Endodermal cell (in vitro differentiated cells): ENCODE measurements around the gene KCNMA1. TPM values are rescaled to one million over a fixed set of nuclear protein-coding genes. Genes with fewer than 3 reads are reported as not detected.

Experiments
- DNase-seq: peaks from one replicate; pipeline ENCODE4 v3.0.0-alpha.2; 2017
- H3K27ac ChIP-seq: 2 replicates; pipeline ENCODE4 v1.5.1; 2013; ENCODE audit warnings: mild to moderate bottlenecking, low read depth, low read length, moderate library complexity
- H3K27me3 ChIP-seq: 2 replicates; pipeline ENCODE4 v1.6.1; 2013; ENCODE audit warnings: mild to moderate bottlenecking, low read length, moderate library complexity; ENCODE audit not compliant: insufficient read depth, control insufficient read depth, poor library complexity, severe bottlenecking
- H3K36me3 ChIP-seq: 2 replicates; pipeline ENCODE4 v1.7.0; 2013; ENCODE audit warnings: mild to moderate bottlenecking, low read length, moderate library complexity; ENCODE audit not compliant: control insufficient read depth, insufficient read depth
- H3K4me1 ChIP-seq: one replicate; pipeline ENCODE4 v1.7.0; 2013; ENCODE audit warnings: low read length; ENCODE audit not compliant: control insufficient read depth, insufficient read depth
- H3K4me3 ChIP-seq: 2 replicates; pipeline ENCODE4 v1.5.1; 2013; ENCODE audit warnings: mild to moderate bottlenecking, low read length, moderate library complexity
- H3K9ac ChIP-seq: 2 replicates; pipeline ENCODE4 v1.6.1; 2013; ENCODE audit warnings: mild to moderate bottlenecking, low read length, moderate library complexity; ENCODE audit not compliant: poor library complexity, severe bottlenecking; ENCODE audit errors: extremely low read depth
- H3K9me3 ChIP-seq: 2 replicates; pipeline ENCODE4 v1.6.1; 2013; ENCODE audit warnings: mild to moderate bottlenecking, low read length, moderate library complexity; ENCODE audit not compliant: control insufficient read depth
- H3K27ac Mint-ChIP-seq: 2 replicates; pipeline ENCODE4 v1.8.0; 2020; ENCODE audit warnings: mixed read lengths
- H3K27me3 Mint-ChIP-seq: 2 replicates; pipeline ENCODE4 v1.8.0; 2021; ENCODE audit warnings: mild to moderate bottlenecking, mixed read lengths; ENCODE audit not compliant: insufficient read depth
- H3K36me3 Mint-ChIP-seq: 2 replicates; pipeline ENCODE4 v1.8.0; 2020; ENCODE audit warnings: low read depth, mixed read lengths
- H3K4me1 Mint-ChIP-seq: 2 replicates; pipeline ENCODE4 v1.8.0; 2020; ENCODE audit warnings: mixed read lengths
- H3K4me3 Mint-ChIP-seq: 2 replicates; pipeline ENCODE4 v1.8.0; 2020; ENCODE audit warnings: mild to moderate bottlenecking, moderate library complexity, mixed read lengths
- H3K9me3 Mint-ChIP-seq: 2 replicates; pipeline ENCODE4 v1.8.0; 2020; ENCODE audit warnings: mild to moderate bottlenecking, mixed read lengths
- CTCF ChIP-seq: fragments of 200-600 bp; sonication (generic); conservative IDR thresholded peaks from 2 replicates; pipeline ENCODE4 v1.5.0; 2021; ENCODE audit warnings: antibody characterized with exemption, mild to moderate bottlenecking
- WGBS, 2 experiments: methylation state at CpG; one replicate each; pipeline versions ENCODE4 v1.1.5 to v1.1.7; 2013; ENCODE audit warnings: missing lambda C conversion rate in 2 of 2, mixed read lengths in 1 of 2; ENCODE audit not compliant: insufficient coverage in 1 of 2, insufficient read length in 1 of 2; 5-methylcytosine and 5-hydroxymethylcytosine counted together
- total RNA-seq, 2 donors: library from RNA; stranded (reverse); fragmentation: NEBNext Ultra II Directional in 1 of 2; extraction: Animal tissue kit (Norgen Biotek cat#: 25700) in 1 of 2; gene quantifications; 2 replicates in 1 of 2; 3 replicates in 1 of 2; pipeline ENCODE4 v1.2.1, GENCODE V29; 2021

Gene KCNMA1
- total RNA-seq, 2 donors from 2014 or later: 0.55 to 1.3 TPM

GRCh38 chr10:76910184-76910962, 727.2 kb downstream of the KCNMA1 start:
- Mint-ChIP-seq H3K27ac (no peak overlapping the region), H3K9me3 (no peaks in the 10 kb centered on the region), H3K4me3 (no peak overlapping the region), H3K4me1 (no peaks in the 10 kb centered on the region), H3K36me3 (no peaks in the 10 kb centered on the region), H3K27me3 (no peaks in the 10 kb centered on the region)
- Histone ChIP-seq H3K4me1 (no peaks in the 10 kb centered on the region), H3K27ac (no peak overlapping the region), H3K36me3 (no peaks in the 10 kb centered on the region), H3K9ac (no peak overlapping the region), H3K9me3 (no peaks in the 10 kb centered on the region), H3K4me3 (no peak overlapping the region), H3K27me3 (no peaks in the 10 kb centered on the region)
- no peak for TF ChIP-seq CTCF
- 87 to 89% methylated on average over 4 to 8 of the region's 8 CpGs for WGBS, 2 experiments
- no peak for DNase-seq

- Mint-ChIP-seq H3K9me3 (no peaks in the 10 kb centered on the region), H3K4me3 (no peak overlapping the region), H3K27ac (no peak overlapping the region), H3K36me3 (no peaks in the 10 kb centered on the region), H3K27me3 (no peaks in the 10 kb centered on the region), H3K4me1 (peaks cover 1% of the 10 kb centered on the region)
- DNase-seq: no peak
- H3K9me3 ChIP-seq: no peaks in the 10 kb centered on the region
- 85 to 100% methylated on average over 2 of the region's 2 CpGs for WGBS, 2 experiments
- no peak overlapping the region for H3K4me3 ChIP-seq
- no peaks in the 10 kb centered on the region for H3K27me3 ChIP-seq
- no peak overlapping the region for H3K9ac ChIP-seq
- H3K36me3 ChIP-seq: no peaks in the 10 kb centered on the region
- no peaks in the 10 kb centered on the region for H3K4me1 ChIP-seq
- TF ChIP-seq CTCF: no peak
- no peak overlapping the region for H3K27ac ChIP-seq
Observed at GRCh38 chr10:76906256-76906655, 731.4 kb downstream of the KCNMA1 start.

GRCh38 chr10:76905251-76905650, 732.4 kb downstream of the KCNMA1 start:
- Mint-ChIP-seq H3K9me3 (no peaks in the 10 kb centered on the region), H3K4me1 (peaks cover 1% of the 10 kb centered on the region), H3K27me3 (no peaks in the 10 kb centered on the region), H3K27ac (no peak overlapping the region), H3K4me3 (no peak overlapping the region), H3K36me3 (no peaks in the 10 kb centered on the region)
- Histone ChIP-seq H3K9ac (no peak overlapping the region), H3K4me3 (no peak overlapping the region), H3K27me3 (no peaks in the 10 kb centered on the region), H3K27ac (no peak overlapping the region), H3K36me3 (no peaks in the 10 kb centered on the region), H3K9me3 (no peaks in the 10 kb centered on the region), H3K4me1 (no peaks in the 10 kb centered on the region)
- no peak for TF ChIP-seq CTCF
- DNase-seq: no peak
- 94 to 95% methylated on average over 3 to 5 of the region's 5 CpGs for WGBS, 2 experiments
